ENCODE data around the gene SLC35B1.
A peak's percentile ranks its signal among the peaks of the same experiment; 100 is the strongest.
"Not testable (repeated sequence)": the region's sequence is repeated elsewhere in the genome, so short reads cannot be mapped to it uniquely, and the experiment has no call there.

Gene SLC35B1

DNA sequence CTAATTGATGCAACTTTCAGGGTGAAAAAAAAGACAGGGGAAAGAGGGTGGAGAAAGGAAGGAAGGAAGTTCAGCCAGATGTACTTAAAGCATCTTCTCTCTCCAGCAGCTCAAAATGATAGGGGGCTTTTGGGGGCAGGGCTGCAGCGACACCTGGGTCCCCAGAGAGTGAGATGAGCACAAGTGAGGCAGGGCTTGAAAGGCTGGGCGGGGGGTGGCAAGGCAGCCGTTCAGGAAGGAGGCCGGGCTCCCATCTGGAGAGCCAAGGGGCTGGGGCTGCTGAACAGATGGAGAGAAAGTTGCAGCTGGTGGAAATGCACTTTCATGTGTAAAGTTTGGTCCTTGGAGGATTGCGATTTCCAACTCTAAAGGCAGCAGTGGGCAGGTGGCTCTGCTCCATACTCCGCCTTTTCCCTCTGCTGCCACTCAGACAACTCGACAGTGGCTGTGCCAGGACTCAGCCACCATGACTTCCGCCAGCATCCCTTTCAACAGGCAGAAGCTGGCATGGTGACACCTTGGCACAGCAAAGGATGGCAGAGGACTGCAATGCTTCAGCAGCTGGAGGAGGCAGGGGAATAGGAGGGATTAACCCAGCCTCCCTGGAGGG lies 7.7 kb downstream of the SLC35B1 start:
- no peak for DNase-seq (ENCODE audit: low spot score)

DNA sequence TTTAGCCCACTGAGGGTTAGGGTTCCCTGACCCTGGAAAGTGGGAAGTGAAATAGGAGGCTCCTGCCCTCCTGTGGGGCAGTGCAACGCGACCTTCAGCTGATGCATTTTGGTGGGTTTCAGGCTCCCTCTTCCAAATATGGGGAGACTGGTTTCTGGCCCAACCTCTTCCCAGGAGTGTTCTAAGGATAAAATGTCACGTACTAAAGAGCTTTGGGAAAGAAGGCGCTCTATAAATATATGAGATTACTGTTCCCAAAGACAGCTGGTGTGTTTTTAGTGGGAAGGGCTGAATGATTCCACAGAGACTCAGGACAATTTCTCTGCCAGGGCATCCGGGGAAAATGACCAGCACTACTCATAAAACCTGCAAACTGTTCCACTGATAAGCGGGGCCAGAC lies 9.8 kb downstream of the SLC35B1 start:
- no peak for DNase-seq (ENCODE audit: low spot score)

DNA sequence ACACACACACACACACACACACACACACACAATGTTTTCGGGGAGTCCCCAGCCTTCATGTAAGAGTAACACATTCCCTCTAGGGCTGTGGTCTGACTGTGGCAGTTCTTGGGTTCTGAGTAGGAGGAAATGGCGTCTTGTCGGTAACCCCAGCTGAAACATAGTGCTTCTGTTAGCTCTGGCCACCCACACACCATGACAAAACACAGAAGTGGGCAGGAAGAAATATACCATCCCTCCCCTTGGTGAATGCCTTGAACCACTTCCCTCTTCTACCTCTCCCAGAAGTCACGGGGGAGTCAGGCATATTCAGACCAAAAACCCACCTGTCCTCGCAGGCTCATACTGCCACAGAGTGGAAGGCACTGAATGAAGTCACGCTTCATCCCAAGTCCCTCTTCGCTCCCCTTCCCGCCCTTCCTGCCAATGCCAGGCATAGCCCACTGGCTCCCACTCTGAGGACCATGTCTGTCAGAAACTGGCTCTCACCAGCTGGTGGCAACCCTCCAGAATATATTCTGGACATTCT lies 11.5 kb downstream of the SLC35B1 start:
- no peak for DNase-seq (ENCODE audit: low spot score)

GRCh38 chr17:49695698-49696232 lies 12.0 kb downstream of the SLC35B1 start:
- no peak for DNase-seq (ENCODE audit: low spot score)

GRCh38 chr17:49694847-49695697 lies 12.7 kb downstream of the SLC35B1 start:
- DNase-seq (ENCODE audit: low spot score) = peak; percentile 52

DNA sequence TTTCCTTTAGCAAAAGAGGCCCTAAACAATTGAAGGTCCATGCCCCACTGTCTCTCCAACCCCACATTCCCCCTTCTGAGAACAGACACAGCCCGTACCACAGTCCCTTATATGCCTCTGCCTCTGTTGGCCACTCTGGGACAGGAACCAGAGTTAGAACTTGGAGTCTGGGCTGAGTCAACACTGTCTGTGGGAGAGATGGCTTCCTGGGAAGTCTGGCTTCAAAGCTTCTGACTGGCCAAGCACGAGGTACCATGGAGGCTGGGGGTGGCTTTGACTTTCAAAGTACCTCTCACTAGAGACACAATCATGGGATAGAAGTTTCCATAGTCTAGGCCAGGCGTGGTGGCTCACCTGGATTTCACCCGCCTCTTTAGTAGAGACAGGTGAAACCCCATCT lies 15.0 kb downstream of the SLC35B1 start:
- DNase-seq (ENCODE audit: low spot score) = no peak

DNA sequence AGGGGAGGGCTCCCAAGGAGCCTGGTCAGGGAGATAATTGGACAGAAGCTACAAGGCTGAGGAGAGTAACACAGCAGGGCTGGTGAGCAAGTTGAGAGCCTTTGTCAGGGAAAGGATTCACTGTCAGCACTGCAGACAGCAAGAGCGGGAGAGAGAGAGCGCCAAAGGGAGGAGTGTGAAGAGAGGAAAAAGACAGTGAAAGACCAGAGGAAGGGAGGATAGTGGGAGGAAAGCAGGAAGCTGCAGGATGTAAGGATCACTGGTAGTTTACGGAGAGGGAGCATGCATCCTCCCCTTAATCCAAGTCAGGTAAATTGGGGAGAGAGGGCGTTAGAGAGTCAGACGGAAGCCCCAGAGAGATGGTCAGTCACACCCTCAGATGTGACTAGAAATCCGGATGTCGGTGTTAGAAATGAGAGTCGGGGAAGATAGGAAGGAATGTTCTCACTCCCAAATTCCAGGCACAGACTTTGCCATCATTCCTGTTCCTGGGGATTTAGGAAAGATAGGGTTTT lies 16.0 kb downstream of the SLC35B1 start:
- peak; percentile 10 for DNase-seq (ENCODE audit: low spot score)

DNA sequence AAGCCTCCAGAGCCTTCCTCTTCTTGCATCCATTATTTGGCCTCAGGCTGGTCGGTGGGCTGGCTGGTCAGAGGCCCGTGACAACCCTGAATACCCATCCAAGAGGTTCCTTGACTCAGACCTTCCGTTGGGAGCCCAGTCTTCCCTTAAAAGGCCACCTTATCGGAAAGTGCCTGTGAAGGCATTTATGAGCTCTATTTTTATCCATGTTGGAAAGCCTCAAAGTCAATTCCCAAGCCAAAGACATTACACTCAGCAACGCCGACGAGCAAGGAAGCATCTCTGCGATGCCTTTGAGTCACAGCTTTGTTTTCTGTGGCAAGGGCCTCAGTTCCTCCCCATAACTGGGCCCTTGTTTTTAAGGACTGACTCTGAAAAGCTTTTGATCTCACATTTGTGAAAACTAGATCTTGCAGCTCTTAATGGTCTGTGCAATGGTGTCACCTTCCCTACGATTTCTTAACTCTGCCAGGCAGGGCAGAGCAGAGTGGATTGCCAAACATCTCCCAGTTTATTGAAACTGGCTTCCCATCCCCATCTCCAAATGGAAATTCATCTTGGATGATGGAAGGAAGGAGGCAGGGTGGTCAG lies 16.6 kb downstream of the SLC35B1 start:
- DNase-seq (ENCODE audit: low spot score) = peak; percentile 52

- DNase-seq (ENCODE audit: low spot score) = no peak
These were observed 17.5 kb downstream of the SLC35B1 start for GRCh38 chr17:49690256-49690655.

- no peak for DNase-seq (ENCODE audit: low spot score)
These were observed 18.9 kb downstream of the SLC35B1 start for GRCh38 chr17:49688848-49689247.

DNA sequence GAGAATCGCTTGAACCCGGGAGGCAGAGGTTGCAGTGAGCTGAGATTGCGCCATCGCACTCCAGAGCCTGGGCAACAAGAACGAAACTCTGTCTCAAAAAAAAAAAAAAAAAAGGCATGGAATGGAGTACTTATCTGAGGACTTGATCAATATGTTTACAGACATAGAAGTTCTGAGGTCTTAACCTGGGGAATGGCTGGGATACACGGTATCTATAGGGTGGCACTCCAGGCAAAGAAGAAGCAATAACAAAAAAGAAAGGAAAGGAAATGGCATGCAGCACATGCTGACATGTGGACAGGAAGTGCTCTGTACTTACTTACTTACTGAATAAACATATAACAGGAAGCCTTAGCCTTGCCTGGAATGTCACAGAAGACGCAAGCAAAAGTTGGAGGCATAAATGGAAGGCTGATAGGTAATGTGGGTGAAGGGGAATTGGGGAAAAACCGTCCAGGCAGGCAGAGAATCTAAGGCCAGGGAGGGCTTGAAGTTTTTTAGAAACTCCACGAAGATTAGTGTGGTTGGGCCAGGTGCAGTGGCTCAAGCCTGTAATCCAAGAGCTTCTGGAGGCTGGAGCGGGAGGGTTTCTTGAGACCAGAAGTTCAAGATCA lies 19.8 kb downstream of the SLC35B1 start:
- DNase-seq (ENCODE audit: low spot score) = no peak

DNA sequence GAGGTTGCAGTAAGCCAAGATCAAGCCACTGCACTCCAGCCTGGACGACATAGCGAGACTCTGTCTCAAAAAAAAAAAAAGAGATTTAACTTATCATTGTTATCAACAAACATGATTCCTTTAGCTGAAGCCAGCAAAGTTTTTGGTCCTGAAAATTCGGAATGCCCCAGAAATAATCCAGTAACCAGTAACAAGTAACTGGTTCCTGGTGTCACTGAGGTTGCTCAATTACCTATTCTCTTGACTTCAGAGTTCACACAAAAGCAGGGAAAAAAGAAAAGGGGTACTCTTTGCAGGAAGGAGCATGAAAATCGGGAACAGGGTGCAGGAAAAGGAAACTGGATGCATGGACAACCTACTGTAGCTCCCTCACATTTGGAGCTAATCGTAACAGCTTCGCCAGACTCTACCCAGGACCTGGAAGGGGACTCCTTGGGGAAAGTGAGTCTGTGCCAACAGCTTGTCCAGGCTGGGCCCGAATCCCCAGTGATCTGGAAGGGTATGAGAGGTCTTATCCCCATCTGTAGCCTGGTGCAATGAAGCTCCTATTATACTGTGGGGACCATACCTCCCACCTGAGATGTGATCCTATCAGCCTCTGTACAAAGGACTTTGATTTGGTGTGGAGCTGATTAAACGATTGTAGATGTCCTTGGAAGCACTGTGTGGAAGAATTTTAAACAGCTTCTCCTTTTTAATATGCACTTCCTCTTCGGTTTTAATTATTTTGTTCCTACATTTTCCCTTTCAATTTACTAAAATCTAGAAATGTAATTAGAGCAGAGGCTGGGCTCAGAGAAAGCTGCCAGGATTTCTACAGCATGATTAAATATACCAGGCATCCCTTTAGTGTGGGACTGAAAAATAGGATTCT lies 26.4 kb downstream of the SLC35B1 start:
- no peak for DNase-seq (ENCODE audit: low spot score)

GRCh38 chr17:49680314-49680713 lies 27.4 kb downstream of the SLC35B1 start:
- DNase-seq (ENCODE audit: low spot score) = no peak

- DNase-seq (ENCODE audit: low spot score) = peak; percentile 99
These were observed 29.6 kb downstream of the SLC35B1 start, which contains the start of gene SPOP for GRCh38 chr17:49677933-49678847. Gene SPOP, minus strand, starts transcription at chr17:49678097. Its CDS starts 55,287 bp downstream, at chr17:49622810.

- DNase-seq (ENCODE audit: low spot score) = peak; percentile 99
These were observed 30.4 kb downstream of the SLC35B1 start for GRCh38 chr17:49677134-49677932.

GRCh38 chr17:49676276-49676868 lies 31.4 kb downstream of the SLC35B1 start:
- peak; percentile 9 for DNase-seq (ENCODE audit: low spot score)

DNA sequence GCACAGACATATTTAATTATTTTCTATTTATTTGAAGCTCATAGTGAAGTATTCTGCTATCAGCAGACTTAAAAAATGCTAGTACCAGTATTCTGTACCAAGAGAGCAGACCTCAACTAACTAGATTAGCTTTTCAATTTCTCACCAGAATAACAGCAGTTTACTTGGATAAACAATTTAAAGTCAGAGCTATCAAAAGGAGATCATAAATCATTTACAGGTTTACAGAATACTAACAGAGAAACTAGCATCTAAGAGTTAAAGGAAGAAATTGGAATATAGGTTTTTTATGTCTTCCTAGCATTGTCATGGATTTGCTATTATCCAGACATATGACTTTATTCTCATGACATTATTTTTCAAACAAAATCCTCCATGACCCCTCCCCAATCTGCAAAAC lies 33.3 kb downstream of the SLC35B1 start:
- DNase-seq (ENCODE audit: low spot score) = no peak

- DNase-seq (ENCODE audit: low spot score) = not testable (repeated sequence)
These were observed 34.1 kb downstream of the SLC35B1 start for GRCh38 chr17:49673679-49674078.

GRCh38 chr17:49670641-49671040 lies 37.1 kb downstream of the SLC35B1 start:
- peak; percentile 26 for DNase-seq (ENCODE audit: low spot score)

Data from GM03348 (cell line).